Esophagus muscularis mucosa (tissue), 4 donors: ENCODE data around the gene RAB40C. TPM values are rescaled to one million over a fixed set of nuclear protein-coding genes. Genes with fewer than 3 reads are reported as not detected.

Experiments
- DNase-seq: peaks from one replicate; pipeline ENCODE4 v3.0.0-alpha.2; 2017; ENCODE audit errors: extremely low spot score
- H3K27ac ChIP-seq, 4 donors: fragments of 200-600 bp; sonication (generic); replicated peaks in 1 of 4; 1 replicate in 3 of 4; 2 replicates in 1 of 4; pipeline ENCODE4 v1.5.1; 2016 to 2019; ENCODE audit warnings: mild to moderate bottlenecking in 1 of 4
- H3K27me3 ChIP-seq, 4 donors: fragments of 200-600 bp; sonication (generic); one replicate each; pipeline versions ENCODE4 v1.5.1 to v1.6.0; 2016 to 2019
- H3K36me3 ChIP-seq, 4 donors: fragments of 200-600 bp; sonication (generic); one replicate each; pipeline ENCODE4 v1.5.1; 2016 to 2019
- H3K4me1 ChIP-seq, 4 donors: fragments of 200-600 bp; sonication (generic); one replicate each; pipeline ENCODE4 v1.5.1; 2016 to 2019
- H3K4me3 ChIP-seq, 4 donors: fragments of 200-600 bp; sonication (generic); 1 replicate in 2 of 4; 2 replicates in 2 of 4; pipeline ENCODE4 v1.5.1; 2016 to 2019; ENCODE audit warnings: mild to moderate bottlenecking in 4 of 4, moderate library complexity in 1 of 4
- H3K9me3 ChIP-seq, 4 donors: fragments of 200-600 bp; sonication (generic); 1 replicate in 3 of 4; 2 replicates in 1 of 4; pipeline ENCODE4 v1.5.1; 2016 to 2019
- CTCF ChIP-seq, 3 experiments: fragments of 200-600 bp in 2 of 3; fragments of 450-650 bp in 1 of 3; sonication (generic) in 2 of 3; IDR thresholded peaks; one replicate each; pipeline ENCODE4 v1.5.1; 2017 to 2019; ENCODE audit warnings: antibody characterized with exemption in 3 of 3, mild to moderate bottlenecking in 2 of 3, moderate library complexity in 1 of 3
- EP300 ChIP-seq: sonication (generic); formaldehyde crosslinking; IDR thresholded peaks from one replicate; pipeline ENCODE4 v1.6.1; 2017; ENCODE audit warnings: antibody characterized with exemption
- POLR2A ChIP-seq: fragments of 450-650 bp; IDR thresholded peaks from one replicate; pipeline ENCODE4 v1.6.1; 2017; ENCODE audit warnings: antibody characterized with exemption, moderate library complexity, mild to moderate bottlenecking, low read depth
- POLR2AphosphoS5 ChIP-seq, 2 donors: sonication (generic); formaldehyde crosslinking; IDR thresholded peaks; one replicate each; pipeline ENCODE4 v1.6.1; 2017; ENCODE audit warnings: antibody characterized with exemption in 2 of 2
- WGBS: methylation state at CpG from one replicate; pipeline ENCODE4 v1.1.5; 2018; 5-methylcytosine and 5-hydroxymethylcytosine counted together
- intact Hi-C: fragments of 100-400 bp; cut with DNase I; formaldehyde crosslinking; loops from one replicate; pipeline ENCODE4 v1.15.1; 2023
- total RNA-seq, 4 donors: library from RNA; depleted of rRNA; stranded (reverse); fragments of >200 nt; gene quantifications; one replicate each; pipeline versions ENCODE4 v1.1.0 to v1.2.1, GENCODE V29; 2016

Gene RAB40C
- total RNA-seq, 4 donors from 2014 or later, result 20.8 to 25.3 (median 23.0) TPM

GRCh38 chr16:631808-632358 lies 42.0 kb downstream of the RAB40C start:
- peaks cover 23 to 48% (median 42%) of the 10 kb centered on the region in 4 donors for H3K4me1 ChIP-seq
- H3K27ac ChIP-seq, result no peak overlapping the region
- no peak overlapping the region for H3K4me3 ChIP-seq
- DNase-seq, result no peak
- H3K9me3 ChIP-seq, result no peaks in the 10 kb centered on the region
- intact Hi-C loops, result no loop called here
- no peak for TF ChIP-seq POLR2A
- no peak for TF ChIP-seq EP300
- no peak for TF ChIP-seq POLR2AphosphoS5 (IDR thresholded peaks at IDR 0.05)
- no peak for TF ChIP-seq CTCF (IDR thresholded peaks at IDR 0.05)
- peaks cover 10 to 48% (median 40%) of the 10 kb centered on the region in 4 donors for H3K36me3 ChIP-seq
- WGBS, result 58% methylated on average over 9 of the region's 9 CpGs
- H3K27me3 ChIP-seq, result peaks cover 0 to 21% (median 0%) of the 10 kb centered on the region in 4 donors

DNA sequence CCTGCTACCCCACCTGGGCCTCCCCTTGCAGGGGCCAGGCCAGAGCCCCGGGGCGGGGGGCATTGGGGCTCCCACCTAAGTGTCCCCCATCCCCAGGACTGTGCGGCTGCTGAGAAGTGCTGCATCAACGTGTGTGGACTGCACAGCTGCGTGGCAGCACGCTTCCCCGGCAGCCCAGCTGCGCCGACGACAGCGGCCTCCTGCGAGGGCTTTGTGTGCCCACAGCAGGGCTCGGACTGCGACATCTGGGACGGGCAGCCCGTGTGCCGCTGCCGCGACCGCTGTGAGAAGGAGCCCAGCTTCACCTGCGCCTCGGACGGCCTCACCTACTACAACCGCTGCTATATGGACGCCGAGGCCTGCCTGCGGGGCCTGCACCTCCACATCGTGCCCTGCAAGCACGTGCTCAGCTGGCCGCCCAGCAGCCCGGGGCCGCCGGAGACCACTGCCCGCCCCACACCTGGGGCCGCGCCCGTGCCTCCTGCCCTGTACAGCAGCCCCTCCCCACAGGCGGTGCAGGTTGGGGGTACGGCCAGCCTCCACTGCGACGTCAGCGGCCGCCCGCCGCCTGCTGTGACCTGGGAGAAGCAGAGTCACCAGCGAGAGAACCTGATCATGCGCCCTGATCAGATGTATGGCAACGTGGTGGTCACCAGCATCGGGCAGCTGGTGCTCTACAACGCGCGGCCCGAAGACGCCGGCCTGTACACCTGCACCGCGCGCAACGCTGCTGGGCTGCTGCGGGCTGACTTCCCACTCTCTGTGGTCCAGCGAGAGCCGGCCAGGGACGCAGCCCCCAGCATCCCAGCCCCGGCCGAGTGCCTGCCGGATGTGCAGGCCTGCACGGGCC lies 42.8 kb downstream of the RAB40C start:
- no peak for DNase-seq
- H3K4me1 ChIP-seq, result peaks cover 28 to 49% (median 45%) of the 10 kb centered on the region in 4 donors
- H3K36me3 ChIP-seq, result peaks cover 10 to 40% (median 32%) of the 10 kb centered on the region in 4 donors
- intact Hi-C loops, result no loop called here
- H3K9me3 ChIP-seq, result no peaks in the 10 kb centered on the region
- 97% methylated on average over 12 of the region's 67 CpGs for WGBS
- no peak overlapping the region for H3K4me3 ChIP-seq
- H3K27ac ChIP-seq, result no peak overlapping the region
- H3K27me3 ChIP-seq, result peaks cover 0 to 21% (median 0%) of the 10 kb centered on the region in 4 donors
- TF ChIP-seq EP300 (no peak), POLR2A (no peak), CTCF (IDR thresholded peaks at IDR 0.05) (no peak), POLR2AphosphoS5 (IDR thresholded peaks at IDR 0.05) (no peak)

GRCh38 chr16:633336-634050 lies 43.6 kb downstream of the RAB40C start:
- Histone ChIP-seq H3K4me1 (peaks cover 34 to 57% (median 52%) of the 10 kb centered on the region in 4 donors), H3K27ac (no peak overlapping the region), H3K36me3 (peaks cover 10 to 32% (median 25%) of the 10 kb centered on the region in 4 donors), H3K9me3 (no peaks in the 10 kb centered on the region), H3K27me3 (peaks cover 0 to 21% (median 0%) of the 10 kb centered on the region in 4 donors), H3K4me3 (no peak overlapping the region)
- intact Hi-C loops, result no loop called here
- TF ChIP-seq CTCF (IDR thresholded peaks at IDR 0.05) (no peak), POLR2A (no peak), EP300 (no peak), POLR2AphosphoS5 (IDR thresholded peaks at IDR 0.05) (no peak)
- DNase-seq, result no peak
- WGBS, result 97% methylated on average over 49 of the region's 74 CpGs

DNA sequence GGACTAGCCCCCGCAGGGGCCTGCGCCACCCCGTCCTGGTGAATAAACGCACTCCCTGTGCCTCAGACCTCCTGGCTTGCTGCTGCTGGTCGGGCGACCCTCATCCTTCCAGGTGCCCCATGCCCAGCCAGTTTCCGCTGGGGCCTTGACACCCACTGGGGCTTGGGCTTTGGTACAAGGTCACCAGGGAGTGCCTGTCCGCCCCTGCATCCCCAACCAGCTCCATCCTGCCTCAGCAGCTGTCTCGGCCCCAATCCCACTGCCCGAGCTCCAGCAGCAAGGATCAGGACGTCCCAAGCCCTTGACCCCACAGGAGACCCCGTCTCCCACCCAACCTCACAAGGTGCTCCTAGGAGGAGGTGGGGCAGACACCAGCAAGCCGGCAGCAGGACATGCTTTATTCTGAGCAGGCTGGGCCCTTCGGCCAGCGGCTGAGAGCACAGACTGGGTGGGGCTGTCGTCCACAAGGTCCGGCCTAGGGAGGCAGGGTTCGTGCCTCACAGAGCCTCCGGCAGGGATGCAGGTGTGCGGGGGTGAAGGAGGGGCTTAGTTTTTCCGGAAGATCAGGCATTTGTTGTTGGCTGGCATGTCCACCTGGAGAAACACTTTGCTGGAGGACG lies 44.3 kb downstream of the RAB40C start:
- Histone ChIP-seq H3K27ac (no peak overlapping the region), H3K9me3 (no peaks in the 10 kb centered on the region), H3K27me3 (peaks cover 0 to 21% (median 0%) of the 10 kb centered on the region in 4 donors), H3K4me3 (no peak overlapping the region), H3K4me1 (peaks cover 34 to 60% (median 53%) of the 10 kb centered on the region in 4 donors), H3K36me3 (peaks cover 10 to 25% (median 20%) of the 10 kb centered on the region in 4 donors)
- no peak for DNase-seq
- TF ChIP-seq POLR2AphosphoS5 (IDR thresholded peaks at IDR 0.05) (no peak), CTCF (IDR thresholded peaks at IDR 0.05) (no peak), EP300 (no peak), POLR2A (no peak)
- intact Hi-C loops, result no loop called here
- 87% methylated on average over 20 of the region's 22 CpGs for WGBS
